ENCODE measurements around the gene PTPRCAP. TPM values are rescaled to one million over a fixed set of nuclear protein-coding genes. Genes with fewer than 3 reads are reported as not detected.

The PTPRCAP gene
- total RNA-seq, 1 donor from 2014 or later = 1.2 TPM

DNA sequence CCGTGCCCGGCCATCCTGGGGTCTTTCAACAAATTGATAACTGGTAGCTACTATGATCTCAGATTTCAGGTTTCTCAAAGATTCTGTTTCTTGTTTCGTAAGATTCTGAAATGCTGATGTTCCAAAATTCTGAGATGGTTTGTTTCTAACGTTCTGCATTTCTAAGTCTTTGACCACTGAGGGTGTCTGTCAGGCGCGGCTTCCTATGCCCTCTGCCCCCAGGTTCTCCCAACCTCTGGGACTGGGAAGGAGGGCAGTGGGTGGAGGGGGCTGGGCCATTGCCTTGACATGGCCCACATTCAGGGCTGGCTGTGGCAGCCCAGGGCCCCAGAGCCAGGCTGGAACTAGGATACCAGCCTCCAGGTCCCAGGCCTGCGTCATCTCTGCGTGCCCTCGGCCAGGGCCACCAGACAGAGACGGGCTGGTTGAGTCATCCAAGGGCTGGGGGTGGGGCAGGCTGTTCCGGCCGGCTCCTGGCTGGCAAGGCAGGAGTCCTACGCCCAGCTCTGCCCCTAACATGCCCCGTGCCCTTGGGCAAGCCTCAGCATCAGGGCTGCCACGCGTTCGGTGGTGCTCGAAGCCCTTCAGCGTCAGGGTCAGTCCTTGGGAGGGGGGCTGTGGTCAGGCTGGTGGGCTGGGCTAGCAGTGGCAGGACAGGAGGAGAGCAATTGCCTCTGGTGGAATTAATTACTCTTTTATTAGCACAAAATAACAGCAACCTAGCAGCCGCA lies 26.4 kb upstream of the PTPRCAP start:
- TF ChIP-seq, protein P1, sequence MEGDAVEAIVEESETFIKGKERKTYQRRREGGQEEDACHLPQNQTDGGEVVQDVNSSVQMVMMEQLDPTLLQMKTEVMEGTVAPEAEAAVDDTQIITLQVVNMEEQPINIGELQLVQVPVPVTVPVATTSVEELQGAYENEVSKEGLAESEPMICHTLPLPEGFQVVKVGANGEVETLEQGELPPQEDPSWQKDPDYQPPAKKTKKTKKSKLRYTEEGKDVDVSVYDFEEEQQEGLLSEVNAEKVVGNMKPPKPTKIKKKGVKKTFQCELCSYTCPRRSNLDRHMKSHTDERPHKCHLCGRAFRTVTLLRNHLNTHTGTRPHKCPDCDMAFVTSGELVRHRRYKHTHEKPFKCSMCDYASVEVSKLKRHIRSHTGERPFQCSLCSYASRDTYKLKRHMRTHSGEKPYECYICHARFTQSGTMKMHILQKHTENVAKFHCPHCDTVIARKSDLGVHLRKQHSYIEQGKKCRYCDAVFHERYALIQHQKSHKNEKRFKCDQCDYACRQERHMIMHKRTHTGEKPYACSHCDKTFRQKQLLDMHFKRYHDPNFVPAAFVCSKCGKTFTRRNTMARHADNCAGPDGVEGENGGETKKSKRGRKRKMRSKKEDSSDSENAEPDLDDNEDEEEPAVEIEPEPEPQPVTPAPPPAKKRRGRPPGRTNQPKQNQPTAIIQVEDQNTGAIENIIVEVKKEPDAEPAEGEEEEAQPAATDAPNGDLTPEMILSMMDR (IDR thresholded peaks at IDR 0.05) = no peak
- no peaks in the 10 kb centered on the region for H3K36me3 Mint-ChIP-seq (ENCODE audit: unreplicated experiment)
- DNase-seq (ENCODE audit: extremely low spot score, unreplicated experiment) = no peak
- peak overlapping the region; percentile 64 for H3K27ac Mint-ChIP-seq (ENCODE audit: unreplicated experiment)
- H3K27me3 Mint-ChIP-seq (ENCODE audit: unreplicated experiment) = no peaks in the 10 kb centered on the region
- peak overlapping the region; percentile 80 for H3K4me3 Mint-ChIP-seq (ENCODE audit: unreplicated experiment)
- H3K4me1 Mint-ChIP-seq (ENCODE audit: unreplicated experiment) = peaks cover 26% of the 10 kb centered on the region
- no peaks in the 10 kb centered on the region for H3K9me3 Mint-ChIP-seq (ENCODE audit: unreplicated experiment)

GRCh38 chr11:67463186-67463585 lies 25.7 kb upstream of the PTPRCAP start:
- Mint-ChIP-seq H3K4me1 (ENCODE audit: unreplicated experiment) (peaks cover 22% of the 10 kb centered on the region), H3K27me3 (ENCODE audit: unreplicated experiment) (no peaks in the 10 kb centered on the region), H3K4me3 (ENCODE audit: unreplicated experiment) (peak overlapping the region; percentile 32), H3K9me3 (ENCODE audit: unreplicated experiment) (no peaks in the 10 kb centered on the region), H3K27ac (ENCODE audit: unreplicated experiment) (no peak overlapping the region), H3K36me3 (ENCODE audit: unreplicated experiment) (no peaks in the 10 kb centered on the region)
- TF ChIP-seq, protein P1 (IDR thresholded peaks at IDR 0.05) = no peak
- DNase-seq (ENCODE audit: extremely low spot score, unreplicated experiment) = no peak

DNA sequence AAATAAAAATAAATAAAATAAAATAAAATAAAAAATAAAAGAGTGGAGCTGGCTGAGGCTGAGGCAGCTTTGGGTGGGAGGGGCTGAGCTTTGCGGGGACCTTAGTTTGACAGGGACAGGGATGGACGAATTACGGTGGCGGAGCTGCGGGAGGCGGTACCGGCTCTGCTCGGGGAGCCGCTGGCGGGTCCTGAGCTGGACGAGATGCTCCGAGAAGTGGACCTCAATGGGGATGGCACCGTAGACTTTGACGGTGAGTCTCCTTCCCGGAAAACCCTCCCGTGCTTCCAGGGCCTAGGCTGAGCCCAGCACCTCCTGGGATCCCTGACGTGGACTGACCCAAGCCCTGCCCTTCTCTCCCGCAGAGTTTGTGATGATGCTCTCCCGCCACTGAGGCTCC lies 20.8 kb upstream of the PTPRCAP start:
- no peaks in the 10 kb centered on the region for H3K36me3 Mint-ChIP-seq (ENCODE audit: unreplicated experiment)
- no peak overlapping the region for H3K27ac Mint-ChIP-seq (ENCODE audit: unreplicated experiment)
- DNase-seq (ENCODE audit: extremely low spot score, unreplicated experiment) = no peak
- TF ChIP-seq, protein P1 (IDR thresholded peaks at IDR 0.05) = no peak
- H3K9me3 Mint-ChIP-seq (ENCODE audit: unreplicated experiment) = no peaks in the 10 kb centered on the region
- H3K4me3 Mint-ChIP-seq (ENCODE audit: unreplicated experiment) = no peak overlapping the region
- H3K4me1 Mint-ChIP-seq (ENCODE audit: unreplicated experiment) = no peaks in the 10 kb centered on the region
- peaks cover 2% of the 10 kb centered on the region for H3K27me3 Mint-ChIP-seq (ENCODE audit: unreplicated experiment)

DNA sequence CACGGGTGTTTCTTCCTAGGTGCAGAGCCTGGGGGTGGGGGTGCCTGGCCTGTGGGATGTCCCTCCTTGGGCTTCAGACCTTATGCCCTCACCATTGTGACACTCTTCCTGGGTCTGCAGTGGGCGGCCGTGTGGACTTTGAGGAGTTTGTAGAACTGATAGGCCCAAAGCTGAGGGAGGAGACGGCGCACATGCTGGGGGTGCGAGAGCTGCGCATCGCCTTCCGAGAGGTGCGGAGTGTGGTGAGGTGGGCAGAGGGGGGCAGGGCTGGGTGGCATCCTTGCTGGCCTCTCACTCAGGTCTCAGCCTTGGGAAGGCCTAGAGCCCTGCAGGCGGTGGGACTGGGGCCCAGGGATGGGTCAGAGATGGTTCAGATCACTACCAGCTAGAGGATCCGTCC lies 20.0 kb upstream of the PTPRCAP start:
- Mint-ChIP-seq H3K27ac (ENCODE audit: unreplicated experiment) (no peak overlapping the region), H3K9me3 (ENCODE audit: unreplicated experiment) (no peaks in the 10 kb centered on the region), H3K27me3 (ENCODE audit: unreplicated experiment) (peaks cover 2% of the 10 kb centered on the region), H3K36me3 (ENCODE audit: unreplicated experiment) (no peaks in the 10 kb centered on the region), H3K4me1 (ENCODE audit: unreplicated experiment) (no peaks in the 10 kb centered on the region), H3K4me3 (ENCODE audit: unreplicated experiment) (no peak overlapping the region)
- DNase-seq (ENCODE audit: extremely low spot score, unreplicated experiment) = no peak
- TF ChIP-seq, protein P1 (IDR thresholded peaks at IDR 0.05) = no peak

GRCh38 chr11:67456068-67456705 lies 18.7 kb upstream of the PTPRCAP start:
- Mint-ChIP-seq H3K4me3 (ENCODE audit: unreplicated experiment) (no peak overlapping the region), H3K27me3 (ENCODE audit: unreplicated experiment) (peaks cover 2% of the 10 kb centered on the region), H3K36me3 (ENCODE audit: unreplicated experiment) (no peaks in the 10 kb centered on the region), H3K9me3 (ENCODE audit: unreplicated experiment) (no peaks in the 10 kb centered on the region), H3K27ac (ENCODE audit: unreplicated experiment) (no peak overlapping the region), H3K4me1 (ENCODE audit: unreplicated experiment) (no peaks in the 10 kb centered on the region)
- TF ChIP-seq, protein P1 (IDR thresholded peaks at IDR 0.05) = no peak
- DNase-seq (ENCODE audit: extremely low spot score, unreplicated experiment) = no peak

Measured in osteocyte (in vitro differentiated cells).